ENCODE results near the gene SLC25A24.
A peak's percentile ranks its signal among the peaks of the same experiment; 100 is the strongest.
"Not testable (repeated sequence)": the region's sequence is repeated elsewhere in the genome, so short reads cannot be mapped to it uniquely, and the experiment has no call there.

SLC25A24 gene

DNA sequence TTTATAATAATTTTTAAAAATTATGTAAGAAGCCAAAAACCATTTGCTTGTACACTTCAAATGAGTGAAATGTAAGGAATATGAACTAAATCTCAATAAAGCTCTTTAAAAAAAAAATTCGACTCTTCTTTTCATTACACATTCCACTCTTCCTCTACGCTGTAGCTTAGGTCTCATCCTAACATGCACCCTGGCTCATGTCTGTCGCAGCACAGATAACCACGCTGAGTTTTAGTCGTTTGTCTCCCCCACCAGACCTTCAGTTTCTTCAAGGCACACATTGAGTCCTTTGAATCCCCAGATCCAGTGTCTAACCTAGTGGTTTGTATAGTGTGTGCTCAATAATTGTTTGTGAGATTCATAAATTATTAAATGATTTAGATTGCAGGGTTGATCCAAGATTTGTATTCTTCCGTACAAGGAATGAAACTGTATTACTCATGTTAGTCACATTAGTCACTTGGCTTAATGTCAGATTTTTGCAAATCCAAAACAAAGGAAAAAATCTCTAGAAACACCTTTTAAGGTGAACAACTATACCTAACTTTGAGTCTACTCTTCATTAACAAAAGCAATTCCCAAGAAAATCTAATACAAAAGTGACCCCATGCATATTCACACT is 57.3 kb downstream of the SLC25A24 start:
- in situ Hi-C loops (cut with MboI; ENCODE audit: low pct_unique_long_range_greater_than_20kb, low sequenced_read_pairs): no loop called here
- DNase-seq: no peak

DNA sequence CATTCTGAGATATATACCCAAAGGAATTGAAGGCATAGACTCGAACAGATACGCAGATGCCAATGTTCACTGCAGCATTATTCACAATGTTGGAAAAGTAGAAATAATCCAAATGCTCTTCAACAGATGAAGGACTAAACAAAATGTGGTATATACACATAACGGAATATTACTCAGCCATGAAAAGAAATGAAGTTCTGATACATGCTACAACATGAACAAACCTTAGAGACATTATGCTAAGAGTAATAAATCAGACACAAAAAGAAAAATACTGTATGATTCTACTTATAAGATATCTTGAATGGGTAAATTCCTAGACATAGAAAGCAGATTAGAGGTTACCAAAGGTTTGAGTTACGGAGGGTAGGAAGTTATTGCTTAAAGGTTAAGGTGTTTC is 57.9 kb downstream of the SLC25A24 start:
- no peak for DNase-seq
- in situ Hi-C loops (cut with MboI; ENCODE audit: low pct_unique_long_range_greater_than_20kb, low sequenced_read_pairs): no loop called here

DNA sequence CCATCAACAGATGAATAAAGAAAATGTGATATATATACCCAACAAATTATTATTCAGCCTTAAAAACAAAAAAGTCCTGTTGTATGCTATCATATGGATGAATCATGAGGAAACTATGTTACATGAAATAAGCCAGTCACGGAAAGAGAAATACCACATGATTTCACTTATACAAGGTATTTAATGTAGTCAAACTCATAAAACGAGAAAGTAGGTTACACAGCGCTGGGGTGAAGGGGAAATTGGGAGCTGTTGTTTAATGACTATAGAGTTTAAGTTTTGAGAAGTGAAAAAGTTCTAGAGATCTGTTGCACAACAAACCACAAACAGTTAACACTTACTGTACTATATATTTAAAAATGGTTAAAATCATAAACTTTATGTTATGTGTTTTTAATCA is 58.5 kb downstream of the SLC25A24 start:
- no peak for DNase-seq

DNA sequence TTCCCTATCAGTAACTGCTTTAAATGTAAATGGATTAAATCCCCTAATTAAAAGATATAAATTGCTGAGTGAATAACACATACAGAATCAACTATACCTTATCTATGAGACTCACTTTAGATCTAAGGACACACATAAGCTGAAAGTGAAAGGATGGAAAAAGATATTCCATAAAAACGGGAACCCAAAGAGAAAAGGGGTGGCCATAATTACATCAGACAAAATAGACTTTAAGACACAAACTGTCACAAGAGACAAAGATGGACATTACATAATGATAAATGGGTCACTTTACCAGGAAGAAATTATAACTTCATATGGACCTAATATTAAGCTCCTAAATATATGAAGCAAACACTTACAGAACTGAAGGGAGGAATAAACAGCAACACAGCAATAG is 59.2 kb downstream of the SLC25A24 start:
- in situ Hi-C loops (cut with MboI; ENCODE audit: low pct_unique_long_range_greater_than_20kb, low sequenced_read_pairs): no loop called here
- no peak for DNase-seq

More for the DNA sequence above, 58.5 kb downstream of the SLC25A24 start:
- in situ Hi-C loops (cut with MboI; ENCODE audit: low pct_unique_long_range_greater_than_20kb, low sequenced_read_pairs): no loop called here

DNA sequence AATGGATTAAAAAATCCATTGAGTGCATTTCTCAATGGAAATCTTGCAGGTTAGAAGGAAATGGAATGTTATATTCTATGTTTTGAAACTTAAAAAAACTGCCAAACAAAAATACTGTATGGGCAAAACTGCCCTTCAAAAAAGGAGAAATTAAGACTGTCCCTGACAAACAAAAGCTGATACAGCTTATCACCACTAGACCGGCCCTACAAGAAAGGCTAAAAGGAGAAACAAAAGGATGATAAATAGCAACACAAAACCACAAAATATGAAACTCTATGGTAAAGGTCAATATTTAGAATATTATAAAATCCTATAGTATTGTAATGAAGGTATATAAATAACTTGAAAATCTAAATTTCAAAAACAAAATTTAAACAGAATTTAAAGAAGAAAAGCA is 60.0 kb downstream of the SLC25A24 start:
- DNase-seq: no peak
- in situ Hi-C loops (cut with MboI; ENCODE audit: low pct_unique_long_range_greater_than_20kb, low sequenced_read_pairs): no loop called here

DNA sequence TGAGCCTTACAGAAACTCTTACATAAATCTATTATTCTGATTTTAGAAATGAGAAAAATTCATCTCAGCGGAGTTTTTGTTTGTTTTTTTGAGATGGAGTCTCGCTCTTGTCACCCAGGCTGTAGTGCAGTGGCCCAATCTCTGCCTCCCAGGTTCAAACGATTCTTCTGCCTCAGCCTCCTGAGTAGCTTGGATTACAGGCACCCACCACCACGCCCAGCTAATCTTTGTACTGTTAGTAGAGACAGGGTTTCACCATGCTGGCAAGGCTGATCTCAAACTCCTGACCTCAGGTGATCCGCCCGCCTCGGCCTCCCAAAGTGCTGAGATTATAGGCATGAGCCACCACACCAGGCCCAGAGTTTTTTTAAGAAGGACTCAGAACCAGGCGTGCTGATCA is 60.6 kb downstream of the SLC25A24 start:
- DNase-seq; in situ Hi-C loops (cut with MboI; ENCODE audit: low pct_unique_long_range_greater_than_20kb, low sequenced_read_pairs): not testable (repeated sequence)

DNA sequence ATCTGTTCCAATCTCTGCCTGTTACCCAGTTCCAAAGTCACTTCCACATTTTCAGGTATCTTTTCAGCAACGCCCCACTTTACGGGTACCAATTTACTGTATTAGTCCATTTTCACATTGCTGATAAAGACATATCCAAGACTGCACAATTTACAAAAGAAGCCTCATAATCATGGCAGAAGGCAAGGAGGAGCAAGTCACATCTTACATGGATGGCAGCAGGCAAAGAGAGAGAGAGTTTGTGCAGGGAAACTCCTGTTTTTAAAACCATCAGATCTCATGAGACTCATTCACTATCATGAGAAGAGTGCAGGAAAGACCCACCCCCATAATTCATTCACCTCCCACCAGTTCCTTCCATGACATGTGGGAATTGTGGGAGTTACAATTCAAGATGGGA is 67.0 kb downstream of the SLC25A24 start:
- in situ Hi-C loops (cut with MboI; ENCODE audit: low pct_unique_long_range_greater_than_20kb, low sequenced_read_pairs); DNase-seq: not testable (repeated sequence)

DNA sequence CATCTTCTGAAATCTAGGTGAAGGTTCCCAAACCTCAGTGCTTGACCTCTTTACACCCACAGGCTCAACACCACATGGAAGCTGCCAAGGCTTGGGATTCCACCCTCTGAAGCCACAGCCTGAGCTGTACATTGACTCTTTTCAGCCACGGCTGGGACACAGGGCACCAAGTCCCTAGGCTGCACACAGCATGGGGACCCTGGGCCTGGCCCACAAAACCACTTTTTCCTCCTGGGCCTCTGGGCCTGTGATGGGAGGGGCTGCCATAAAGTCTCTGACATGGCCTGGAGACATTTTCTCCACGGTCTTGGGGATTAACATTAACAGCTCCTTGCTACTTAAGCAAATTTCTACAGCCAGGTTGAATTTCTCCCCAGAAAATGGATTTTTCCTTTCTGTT is 67.8 kb downstream of the SLC25A24 start:
- in situ Hi-C loops (cut with MboI; ENCODE audit: low pct_unique_long_range_greater_than_20kb, low sequenced_read_pairs); DNase-seq: not testable (repeated sequence)

DNA sequence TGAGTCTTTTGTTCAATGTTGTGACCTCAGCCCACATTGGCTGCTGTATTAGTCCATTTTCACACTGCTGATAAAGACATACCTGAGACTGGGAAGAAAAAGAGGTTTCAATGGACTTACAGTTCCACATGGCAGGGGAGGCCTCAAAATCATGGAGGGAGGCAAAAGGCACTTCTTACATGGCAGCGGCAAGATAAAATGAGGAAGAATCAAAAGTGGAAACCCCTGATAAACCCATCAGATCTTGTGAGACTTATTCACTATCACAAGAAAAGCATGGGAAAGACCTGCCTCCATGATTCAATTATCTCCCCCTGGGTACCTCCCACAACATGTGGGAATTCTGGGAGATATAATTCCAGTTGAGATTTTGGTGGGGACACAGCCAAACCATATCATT is 68.9 kb downstream of the SLC25A24 start:
- DNase-seq; in situ Hi-C loops (cut with MboI; ENCODE audit: low pct_unique_long_range_greater_than_20kb, low sequenced_read_pairs): not testable (repeated sequence)

DNA sequence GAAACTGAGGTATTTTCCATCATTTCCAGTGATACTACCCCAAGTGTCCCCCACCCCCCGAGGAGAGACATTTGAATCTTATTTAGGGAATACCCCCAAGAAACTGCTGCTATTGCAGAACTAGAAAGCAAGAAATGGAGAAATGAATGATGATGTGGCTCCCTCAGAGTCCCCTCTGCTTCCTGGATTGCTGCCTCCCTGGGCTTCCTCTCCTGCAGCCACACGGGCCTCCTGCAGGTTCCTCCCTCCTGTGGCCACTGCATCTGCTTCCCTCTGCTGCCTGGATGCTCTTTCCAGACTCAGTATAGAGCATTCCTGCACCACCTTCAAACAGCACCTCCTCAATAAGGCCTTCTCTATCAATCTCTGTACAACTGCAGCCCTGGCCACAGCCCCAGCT is 69.3 kb downstream of the SLC25A24 start:
- DNase-seq: peak; percentile 62
- in situ Hi-C loops (cut with MboI; ENCODE audit: low pct_unique_long_range_greater_than_20kb, low sequenced_read_pairs): no loop called here

DNA sequence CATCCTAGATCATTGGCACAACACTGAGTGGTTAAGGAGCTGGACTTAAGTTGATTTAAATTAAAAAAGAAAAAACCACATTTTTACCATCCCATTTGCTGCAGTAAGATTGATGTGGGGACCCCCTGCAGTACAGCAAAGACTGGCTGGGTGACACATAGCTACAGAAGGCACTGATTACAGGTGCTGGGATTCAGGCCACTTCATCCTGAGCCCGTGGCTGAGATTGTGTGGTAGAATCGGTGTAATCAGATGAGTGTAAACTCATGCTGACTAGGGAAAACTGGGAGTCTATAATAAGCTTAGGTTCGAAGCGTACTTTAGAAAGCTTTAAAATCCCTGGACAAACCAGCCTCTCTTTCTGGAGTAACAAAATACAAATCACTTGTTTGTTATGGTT is 70.1 kb downstream of the SLC25A24 start:
- in situ Hi-C loops (cut with MboI; ENCODE audit: low pct_unique_long_range_greater_than_20kb, low sequenced_read_pairs): loop anchor here (10.0 kb wide), 1 partner anchor 345 kb away; no protein-coding TSS in a partner anchor
- no peak for DNase-seq

DNA sequence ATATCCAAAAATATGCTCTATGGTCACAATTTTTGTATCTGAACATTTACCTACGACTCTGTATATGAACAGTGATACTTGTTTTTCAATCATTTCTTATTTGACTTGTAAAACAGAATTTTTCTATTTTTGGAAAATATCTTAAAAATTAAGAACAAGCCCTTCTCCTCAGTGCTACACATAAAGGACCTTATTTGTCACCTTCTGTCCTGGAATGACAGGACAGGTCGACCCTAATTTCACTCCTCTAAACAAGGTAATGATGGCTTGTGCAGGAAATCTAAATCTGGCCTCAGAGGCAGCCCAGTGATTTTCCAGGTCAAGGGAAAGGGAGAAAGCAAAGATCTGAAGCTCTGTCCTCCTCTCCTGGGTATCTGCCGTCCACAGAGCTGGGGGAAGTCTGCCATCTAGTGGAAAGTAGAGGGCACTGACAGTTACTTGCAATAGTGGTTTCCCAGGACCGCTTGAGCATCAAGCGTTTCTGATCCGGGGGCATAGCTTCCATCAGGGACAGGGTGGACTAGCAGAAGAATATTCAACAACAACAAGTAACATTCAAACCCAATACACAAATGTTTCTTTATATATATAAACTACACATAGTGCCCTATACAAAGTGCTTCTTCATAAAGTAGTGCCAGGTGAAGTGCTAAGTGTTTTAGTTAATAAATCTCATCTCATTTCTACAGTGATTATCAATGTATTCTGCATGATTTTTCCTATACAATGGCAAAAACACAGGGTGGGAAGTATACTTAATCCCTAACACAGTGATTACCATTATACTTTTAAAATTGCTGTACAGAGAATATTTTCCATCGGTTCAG is 74.6 kb downstream of the SLC25A24 start:
- in situ Hi-C loops (cut with MboI; ENCODE audit: low pct_unique_long_range_greater_than_20kb, low sequenced_read_pairs): loop anchor here (10.0 kb wide), 1 partner anchor 341 kb away; no protein-coding TSS in a partner anchor
- DNase-seq: peak; percentile 79

DNA sequence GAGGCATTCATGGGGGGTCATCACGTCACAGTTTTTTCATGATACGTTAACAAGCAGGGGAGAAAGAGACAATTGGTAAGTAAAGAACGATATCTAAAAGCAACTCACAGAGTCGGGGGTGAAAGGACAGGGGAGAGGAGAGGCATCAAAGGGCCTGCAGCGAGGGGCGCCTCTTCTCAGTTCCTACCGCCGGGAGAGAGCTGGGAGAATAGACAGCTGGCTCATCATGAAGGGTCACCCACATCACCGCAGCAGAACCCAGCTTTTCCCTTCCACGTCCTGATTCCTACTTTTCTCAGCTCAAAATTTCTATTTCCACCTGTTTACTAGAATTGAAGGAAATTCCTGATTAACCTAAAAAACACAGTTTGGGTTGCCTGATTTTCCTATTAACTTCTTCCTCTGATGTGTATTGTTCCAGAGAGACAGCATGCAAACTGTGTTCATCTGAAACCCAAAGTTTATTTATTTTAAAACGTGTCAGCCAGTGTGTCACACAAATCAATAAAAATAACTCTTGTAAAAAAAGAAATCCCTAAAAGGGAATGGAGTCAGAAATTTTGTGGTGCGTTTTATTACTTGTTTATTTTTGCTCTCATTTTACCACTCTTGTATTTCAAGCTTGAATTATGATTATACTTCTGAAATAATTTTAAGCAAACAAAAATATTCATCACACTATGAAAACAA is 75.4 kb downstream of the SLC25A24 start:
- DNase-seq: no peak
- in situ Hi-C loops (cut with MboI; ENCODE audit: low pct_unique_long_range_greater_than_20kb, low sequenced_read_pairs): loop anchor here (10.0 kb wide), 1 partner anchor 340 kb away; no protein-coding TSS in a partner anchor

DNA sequence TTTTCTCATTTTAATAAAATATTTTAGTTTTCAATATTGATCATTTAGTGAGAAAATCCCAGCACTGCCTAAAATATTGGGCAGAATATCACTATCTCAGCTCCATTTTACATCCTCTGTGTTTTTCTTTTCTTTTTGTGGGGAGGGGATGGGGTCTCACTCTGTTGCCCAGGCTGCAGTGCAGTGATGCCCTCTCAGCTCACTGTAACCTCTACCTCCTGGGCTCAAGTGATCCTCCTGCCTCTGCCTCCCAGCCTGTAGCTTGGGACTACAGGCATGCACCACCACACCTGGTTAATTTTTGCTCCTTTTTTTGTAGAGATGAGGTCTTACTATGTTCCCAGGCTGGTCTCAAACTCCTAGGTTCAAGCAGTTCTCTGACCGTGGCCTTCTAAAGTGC is 76.1 kb downstream of the SLC25A24 start:
- in situ Hi-C loops (cut with MboI; ENCODE audit: low pct_unique_long_range_greater_than_20kb, low sequenced_read_pairs): loop anchor here (10.0 kb wide), 1 partner anchor 339 kb away; no protein-coding TSS in a partner anchor
- no peak for DNase-seq

DNA sequence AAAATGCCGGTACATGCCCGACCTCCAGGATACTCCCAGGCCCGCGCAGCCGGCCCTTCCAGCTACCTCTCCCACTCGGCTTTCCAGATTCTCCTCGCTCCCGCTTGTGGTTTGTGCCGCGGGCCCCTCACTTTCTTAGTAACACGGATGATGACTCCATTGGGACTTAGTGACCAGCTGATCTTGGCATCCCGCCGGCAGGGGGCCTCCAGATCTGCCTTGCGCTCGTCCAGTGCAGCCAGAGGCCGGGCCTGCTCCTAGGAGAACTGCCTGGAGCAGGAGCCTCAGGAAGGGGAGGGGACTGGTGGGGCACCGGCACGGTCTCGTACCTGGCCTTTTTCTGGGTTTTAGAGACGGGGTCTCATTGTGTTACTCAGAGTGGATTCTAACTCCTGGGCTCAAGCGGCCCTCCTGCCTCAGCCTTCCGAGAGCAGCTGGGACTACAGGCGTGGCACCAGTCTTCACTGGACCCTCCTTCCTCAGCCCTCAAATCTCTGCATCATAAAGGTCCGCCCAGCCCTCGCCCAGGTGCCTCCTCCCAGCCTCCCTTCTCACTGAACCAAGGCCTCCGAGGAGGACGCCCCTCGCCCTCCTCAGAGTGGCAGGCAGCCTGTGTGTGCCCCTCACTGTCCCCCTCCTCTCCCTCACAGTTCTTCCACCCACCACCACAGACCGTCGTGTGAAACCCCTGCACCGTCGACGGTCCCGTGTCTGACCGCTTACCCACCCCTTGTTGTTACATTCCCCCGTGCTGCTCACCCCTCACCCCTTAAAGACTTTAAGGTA is 78.6 kb downstream of the SLC25A24 start:
- no peak for DNase-seq
- in situ Hi-C loops (cut with MboI; ENCODE audit: low pct_unique_long_range_greater_than_20kb, low sequenced_read_pairs): loop anchor here (10.0 kb wide), 1 partner anchor 337 kb away; no protein-coding TSS in a partner anchor

DNA sequence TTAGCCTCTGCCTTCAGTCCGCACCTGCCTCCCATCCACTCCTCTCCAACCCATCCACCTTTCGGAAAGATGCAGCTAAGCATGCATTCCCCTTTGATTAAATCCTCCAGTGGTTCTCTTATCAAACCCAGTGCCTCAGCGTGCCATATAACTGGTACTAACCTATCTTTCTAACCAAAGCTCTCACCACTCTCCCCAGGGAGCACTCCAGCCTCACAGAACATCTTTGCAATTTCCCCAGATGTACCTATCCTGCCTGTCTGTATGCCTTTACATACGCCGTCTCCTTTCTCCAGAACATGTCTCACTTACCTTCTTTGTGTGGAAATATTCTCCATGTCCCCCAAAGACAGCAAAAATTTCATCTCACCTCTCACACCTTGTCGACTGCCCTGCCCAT is 80.0 kb downstream of the SLC25A24 start:
- no peak for DNase-seq
- in situ Hi-C loops (cut with MboI; ENCODE audit: low pct_unique_long_range_greater_than_20kb, low sequenced_read_pairs): loop anchor here (10.0 kb wide), 1 partner anchor 335 kb away; no protein-coding TSS in a partner anchor

DNA sequence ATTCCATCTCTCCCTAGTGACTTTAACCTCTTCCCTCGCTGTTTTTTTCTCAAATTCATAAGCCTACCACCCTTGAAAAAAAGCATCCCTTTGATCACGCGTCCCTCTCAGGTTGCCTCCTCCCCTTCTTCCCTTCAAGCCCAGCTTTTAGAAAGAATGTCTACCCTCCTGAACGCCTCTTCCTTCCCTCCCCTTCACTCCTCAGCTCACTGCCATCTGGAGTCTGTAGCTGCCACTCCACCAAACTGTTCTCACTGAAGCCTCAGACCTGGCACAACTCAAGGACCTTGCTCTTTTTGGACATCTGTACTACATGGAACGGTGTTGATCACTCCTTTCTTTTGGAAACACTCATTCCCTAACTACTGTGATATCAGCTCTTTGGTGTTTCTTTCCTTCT is 80.6 kb downstream of the SLC25A24 start:
- in situ Hi-C loops (cut with MboI; ENCODE audit: low pct_unique_long_range_greater_than_20kb, low sequenced_read_pairs): no loop called here

DNA sequence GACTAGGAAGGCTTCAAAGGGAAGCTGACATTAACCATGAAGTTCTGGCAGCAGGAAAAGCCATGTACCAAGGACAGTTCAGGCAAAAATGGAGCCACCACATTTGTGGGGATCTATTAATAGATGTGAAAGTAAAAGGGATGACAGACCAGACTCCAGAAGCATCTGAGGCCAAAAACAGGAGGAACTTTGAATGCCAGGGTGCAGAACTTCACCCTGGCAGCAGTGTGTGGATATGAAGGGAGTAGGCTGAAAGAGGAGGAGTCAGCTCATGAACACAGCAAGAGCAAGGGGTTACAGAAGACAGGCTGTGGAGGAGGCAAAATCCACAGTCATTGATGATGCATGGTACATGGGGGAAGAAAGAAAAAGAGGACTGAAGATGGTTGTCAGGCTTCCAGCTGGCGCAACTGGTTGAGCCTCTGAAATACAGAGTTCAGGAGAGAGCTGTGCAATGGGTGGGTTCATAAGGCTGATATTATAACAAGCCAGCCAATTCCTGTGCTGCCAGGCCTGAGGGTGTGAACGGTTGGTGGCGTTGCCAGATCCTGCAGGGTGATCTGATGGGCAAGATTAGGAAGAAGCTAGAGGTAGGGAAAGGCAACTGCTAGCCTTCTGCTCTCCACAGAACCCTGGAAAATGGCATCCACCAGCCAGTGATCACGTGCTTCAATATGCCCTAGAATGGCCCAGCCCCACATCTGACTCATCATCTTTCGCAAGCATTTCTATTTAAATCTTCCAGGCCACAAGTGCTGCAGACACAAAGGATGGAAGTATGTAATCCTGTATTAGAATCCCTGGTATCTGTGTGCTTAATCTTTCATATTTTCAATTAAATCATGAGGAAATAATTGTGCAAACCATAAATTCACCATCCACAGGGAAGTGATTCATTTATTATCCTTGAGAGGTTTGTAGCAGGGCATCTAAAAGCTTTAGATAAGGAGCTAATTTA is 81.9 kb downstream of the SLC25A24 start:
- DNase-seq: no peak

More for the DNA sequence above, 80.6 kb downstream of the SLC25A24 start:
- DNase-seq: no peak

More for the DNA sequence above, 81.9 kb downstream of the SLC25A24 start:
- in situ Hi-C loops (cut with MboI; ENCODE audit: low pct_unique_long_range_greater_than_20kb, low sequenced_read_pairs): no loop called here
